Transverse colon (tissue), 3 donors: Measurements from ENCODE around the gene FAH.

Experiments used
- EP300 ChIP-seq: sonication (generic); formaldehyde crosslinking; IDR thresholded peaks from one replicate; pipeline ENCODE4 v1.6.1; 2017; ENCODE audit warnings: antibody characterized with exemption, low read depth
- TF ChIP-seq, protein P1 (sequence below), 5 experiments: fragments of 200-600 bp in 3 of 5; fragments of 450-650 bp in 2 of 5; sonication (generic) in 3 of 5; IDR thresholded peaks; 1 replicate in 2 of 5; 2 replicates in 3 of 5; pipeline ENCODE4 v1.5.1; 2016 to 2017; ENCODE audit warnings: antibody characterized with exemption in 5 of 5, inconsistent platforms in 3 of 5, mild to moderate bottlenecking in 2 of 5, moderate library complexity in 1 of 5

- TF ChIP-seq, protein P1, sequence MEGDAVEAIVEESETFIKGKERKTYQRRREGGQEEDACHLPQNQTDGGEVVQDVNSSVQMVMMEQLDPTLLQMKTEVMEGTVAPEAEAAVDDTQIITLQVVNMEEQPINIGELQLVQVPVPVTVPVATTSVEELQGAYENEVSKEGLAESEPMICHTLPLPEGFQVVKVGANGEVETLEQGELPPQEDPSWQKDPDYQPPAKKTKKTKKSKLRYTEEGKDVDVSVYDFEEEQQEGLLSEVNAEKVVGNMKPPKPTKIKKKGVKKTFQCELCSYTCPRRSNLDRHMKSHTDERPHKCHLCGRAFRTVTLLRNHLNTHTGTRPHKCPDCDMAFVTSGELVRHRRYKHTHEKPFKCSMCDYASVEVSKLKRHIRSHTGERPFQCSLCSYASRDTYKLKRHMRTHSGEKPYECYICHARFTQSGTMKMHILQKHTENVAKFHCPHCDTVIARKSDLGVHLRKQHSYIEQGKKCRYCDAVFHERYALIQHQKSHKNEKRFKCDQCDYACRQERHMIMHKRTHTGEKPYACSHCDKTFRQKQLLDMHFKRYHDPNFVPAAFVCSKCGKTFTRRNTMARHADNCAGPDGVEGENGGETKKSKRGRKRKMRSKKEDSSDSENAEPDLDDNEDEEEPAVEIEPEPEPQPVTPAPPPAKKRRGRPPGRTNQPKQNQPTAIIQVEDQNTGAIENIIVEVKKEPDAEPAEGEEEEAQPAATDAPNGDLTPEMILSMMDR (IDR thresholded peaks at IDR 0.05): no peak
- no peak for TF ChIP-seq EP300
Observed at GRCh38 chr15:80194186-80194585, 41.4 kb downstream of the FAH start.
